H1 (cell line): ENCODE results near the gene HEATR1. TPM values are rescaled to one million over a fixed set of nuclear protein-coding genes. Genes with fewer than 3 reads are reported as not detected.

ENCODE experiments used
- BCL11A ChIP-seq, 2 experiments: IDR thresholded peaks; one replicate each; pipeline ENCODE4 v1.6.1; 2011; ENCODE audit warnings: low read depth in 2 of 2, low read length in 2 of 2, mild to moderate bottlenecking in 2 of 2
- FOSL1 ChIP-seq: IDR thresholded peaks from 2 replicates; pipeline ENCODE4 v1.6.1; 2011; ENCODE audit warnings: mild to moderate bottlenecking, low read depth, low read length, moderate library complexity; ENCODE audit not compliant: insufficient read depth
- SAP30 ChIP-seq: fragments of 300-600 bp; sonication (generic); IDR thresholded peaks from 2 replicates; pipeline ENCODE4 v1.7.1; 2012; ENCODE audit warnings: low read length, moderate library complexity, mild to moderate bottlenecking, inconsistent platforms; ENCODE audit not compliant: insufficient read depth, insufficient replicate concordance
- SIN3A ChIP-seq, 2 experiments: IDR thresholded peaks in 1 of 2; conservative IDR thresholded peaks in 1 of 2; 2 replicates each; pipeline ENCODE4 v1.6.1; 2011 to 2012; ENCODE audit warnings: low read length in 2 of 2, improper control_type of control experiment in 1 of 2, low read depth in 1 of 2, mild to moderate bottlenecking in 1 of 2
- polyA plus RNA-seq, 7 experiments: library from polyadenylated mRNA; depleted of rRNA in 3 of 7; stranded (reverse) in 5 of 7; unstranded in 2 of 7; fragments of >200 nt in 5 of 7; fragments of 200-250 nt in 2 of 7; gene quantifications; 1 replicate in 5 of 7; 2 replicates in 1 of 7; 4 replicates in 1 of 7; pipeline versions ENCODE4 v1.2.1 to v1.2.3, GENCODE V29; 2011 to 2013; ENCODE audit warnings: missing spikeins in 2 of 7, mixed read lengths in 2 of 7
- total RNA-seq: library from RNA; stranded (reverse); fragmentation: NEBNext Ultra II Directional; extraction: Animal tissue kit (Norgen Biotek cat#: 25700); gene quantifications from 2 replicates; pipeline ENCODE4 v1.2.1, GENCODE V29; 2021
- TF ChIP-seq, protein P1 (sequence below): IDR thresholded peaks from 2 replicates; pipeline ENCODE4 v1.6.1; 2011; ENCODE audit warnings: low read depth, mild to moderate bottlenecking, low read length; ENCODE audit not compliant: insufficient read depth

HEATR1 gene
- total and polyA plus RNA-seq, 2 of the 8 experiments (the other 6 are each of a cell fraction or from before 2014, with no cell fraction given) = 13.0 to 95.8 TPM

DNA sequence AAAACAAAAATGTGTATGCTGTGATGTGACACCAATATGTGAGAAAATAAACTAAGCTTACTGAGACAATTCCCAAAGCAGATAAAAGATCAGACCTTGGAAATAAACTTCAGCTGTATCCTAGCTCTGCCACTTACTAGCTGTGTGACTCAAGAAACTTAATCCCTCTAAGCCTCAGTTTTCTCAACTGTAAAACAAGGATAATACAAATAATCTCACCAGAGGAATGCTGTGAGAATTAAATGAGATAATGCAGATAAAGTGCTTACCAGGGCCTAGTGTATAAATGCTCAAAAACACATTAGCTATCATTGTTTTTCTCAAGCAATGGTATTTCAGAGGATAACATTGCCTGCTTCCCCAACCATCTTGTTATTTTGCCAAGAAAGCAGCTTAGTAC, 2.1 kb downstream of the HEATR1 start (continued):
- TF ChIP-seq SAP30 (no peak), FOSL1 (no peak), BCL11A (IDR thresholded peaks at IDR 0.05; ENCODE audit: low read depth in 2 of 2, low read length in 2 of 2) (no peak), SIN3A (conservative IDR thresholded peaks at IDR 0.05 in 1 of 2, IDR thresholded peaks at IDR 0.05 in 1 of 2; ENCODE audit: low read depth in 1 of 2, low read length in 2 of 2) (no peak)
- TF ChIP-seq, protein P1, sequence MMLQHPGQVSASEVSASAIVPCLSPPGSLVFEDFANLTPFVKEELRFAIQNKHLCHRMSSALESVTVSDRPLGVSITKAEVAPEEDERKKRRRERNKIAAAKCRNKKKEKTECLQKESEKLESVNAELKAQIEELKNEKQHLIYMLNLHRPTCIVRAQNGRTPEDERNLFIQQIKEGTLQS = no peak
- TF ChIP-seq, all 59 proteins: peak for 0
